OCI-LY3 (cell line): ENCODE measurements around the gene SH2D3A.
A peak's percentile ranks its signal among the peaks of the same experiment; 100 is the strongest.

Source experiments
- H2AFZ ChIP-seq: fragments of 200-600, 300-600 bp; shearing (Covaris generic); 2 replicates; pipeline ENCODE4 v1.6.0; 2014; ENCODE audit warnings: antibody characterized with exemption, low read depth, low read length
- H3K27ac ChIP-seq: fragments of 200-600, 300-600 bp; sonication (generic); 2 replicates; pipeline ENCODE4 v1.5.1; 2014; ENCODE audit warnings: mild to moderate bottlenecking, low read length, moderate library complexity, mixed read lengths
- H3K27me3 ChIP-seq: fragments of 200-600, 300-600 bp; sonication (generic); 2 replicates; pipeline ENCODE4 v1.6.1; 2014; ENCODE audit warnings: low read depth, low read length, mixed read lengths
- H3K36me3 ChIP-seq: fragments of 200-600, 300-600 bp; sonication (generic); replicated peaks from 2 replicates; pipeline ENCODE3; 2014; ENCODE audit warnings: low read depth, low read length, mixed read lengths
- H3K4me1 ChIP-seq: fragments of 300-600, 200-600 bp; sonication (generic); 2 replicates; pipeline ENCODE4 v1.6.1; 2014; ENCODE audit warnings: low read length, mixed read lengths
- H3K4me2 ChIP-seq: fragments of 200-600, 300-600 bp; sonication (generic); 2 replicates; pipeline ENCODE4 v1.6.1; 2014; ENCODE audit warnings: low read length, mixed read lengths
- H3K4me3 ChIP-seq: fragments of 300-600, 200-600 bp; sonication (generic); 2 replicates; pipeline ENCODE4 v1.5.1; 2014; ENCODE audit warnings: antibody characterized with exemption, mild to moderate bottlenecking, low read length, moderate library complexity
- H3K79me2 ChIP-seq: fragments of 300-600, 200-600 bp; shearing (Covaris generic); 2 replicates; pipeline ENCODE4 v1.6.1; 2014; ENCODE audit warnings: mild to moderate bottlenecking, low read length, mixed read lengths
- H3K9ac ChIP-seq: fragments of 300-600, 200-600 bp; shearing (Covaris generic); 2 replicates; pipeline ENCODE4 v1.6.0; 2014; ENCODE audit warnings: mild to moderate bottlenecking, low read length, moderate library complexity
- H3K9me3 ChIP-seq: fragments of 200-600, 300-600 bp; shearing (Covaris generic); 2 replicates; pipeline ENCODE4 v1.6.1; 2014; ENCODE audit warnings: low read length, mixed read lengths; ENCODE audit not compliant: insufficient read depth
- H4K20me1 ChIP-seq: fragments of 200-600, 300-600 bp; sonication (generic); 2 replicates; pipeline ENCODE4 v1.6.1; 2016; ENCODE audit warnings: low read length, mixed read lengths; ENCODE audit not compliant: insufficient read depth
- CTCF ChIP-seq: fragments of 200-600, 300-600 bp; sonication (generic); IDR thresholded peaks from 2 replicates; pipeline ENCODE4 v1.5.1; 2014; ENCODE audit warnings: antibody characterized with exemption, low read length, low read depth
- EZH2phosphoT487 ChIP-seq: fragments of 200-600 bp; shearing (Covaris generic); IDR thresholded peaks from 2 replicates; pipeline ENCODE4 v1.6.1; 2018; ENCODE audit warnings: antibody characterized with exemption, mixed run types, low read depth

The SH2D3A gene

GRCh38 chr19:6718741-6719539 lies 48.3 kb downstream of the SH2D3A start:
- Histone ChIP-seq H3K4me1 (peaks cover 31% of the 10 kb centered on the region), H3K4me2 (no peak overlapping the region), H3K9ac (no peak overlapping the region), H3K27me3 (0 out of 2 replicates have a peak, but pooled peaks cover 4% of the 10 kb centered on the region), H2AFZ (no peak overlapping the region), H4K20me1 (no peaks in the 10 kb centered on the region), H3K36me3 (no peaks in the 10 kb centered on the region), H3K4me3 (no peak overlapping the region), H3K9me3 (no peaks in the 10 kb centered on the region), H3K27ac (no peak overlapping the region), H3K79me2 (no peaks in the 10 kb centered on the region)
- TF ChIP-seq EZH2phosphoT487 (no peak), CTCF (no peak)

GRCh38 chr19:6718111-6718740 lies 49.0 kb downstream of the SH2D3A start:
- Histone ChIP-seq H3K27ac (no peak overlapping the region), H3K9ac (no peak overlapping the region), H4K20me1 (no peaks in the 10 kb centered on the region), H3K4me3 (no peak overlapping the region), H3K9me3 (no peaks in the 10 kb centered on the region), H3K4me2 (no peak overlapping the region), H3K79me2 (no peaks in the 10 kb centered on the region), H3K27me3 (0 out of 2 replicates have a peak, but pooled peaks cover 4% of the 10 kb centered on the region), H3K36me3 (no peaks in the 10 kb centered on the region), H3K4me1 (peaks cover 31% of the 10 kb centered on the region), H2AFZ (no peak overlapping the region)
- TF ChIP-seq CTCF (no peak), EZH2phosphoT487 (no peak)

- Histone ChIP-seq H3K79me2 (no peaks in the 10 kb centered on the region), H3K4me2 (no peak overlapping the region), H3K9me3 (no peaks in the 10 kb centered on the region), H3K9ac (no peak overlapping the region), H3K27ac (no peak overlapping the region), H3K36me3 (no peaks in the 10 kb centered on the region), H3K27me3 (0 out of 2 replicates have a peak, but pooled peaks cover 4% of the 10 kb centered on the region), H3K4me3 (no peak overlapping the region), H2AFZ (no peak overlapping the region), H4K20me1 (no peaks in the 10 kb centered on the region), H3K4me1 (peaks cover 30% of the 10 kb centered on the region)
- TF ChIP-seq EZH2phosphoT487 = no peak
- TF ChIP-seq CTCF = no peak
Measured at GRCh38 chr19:6717441-6717971, 49.7 kb downstream of the SH2D3A start.

DNA sequence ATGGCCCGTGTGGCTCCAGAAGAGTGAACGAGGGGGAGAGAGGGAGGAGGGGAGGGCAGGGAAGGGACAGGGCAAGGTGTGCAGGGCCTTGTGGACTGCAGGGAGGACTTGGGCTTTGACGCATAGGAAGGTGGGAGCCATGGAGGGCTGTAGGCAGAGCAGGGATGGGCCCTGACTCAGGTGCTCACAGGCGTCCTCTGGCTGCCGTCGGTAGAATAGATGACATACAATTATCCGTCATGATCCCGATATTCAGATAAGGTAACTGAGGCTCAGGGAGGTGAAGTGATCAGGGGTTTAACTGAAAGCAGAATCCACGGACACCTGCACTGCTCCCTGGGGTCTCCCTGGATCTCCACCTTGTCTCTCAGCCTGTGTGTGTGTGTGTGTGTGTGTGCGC lies 50.2 kb downstream of the SH2D3A start:
- Histone ChIP-seq H3K36me3 (no peaks in the 10 kb centered on the region), H3K4me3 (no peak overlapping the region), H3K9ac (no peak overlapping the region), H4K20me1 (no peaks in the 10 kb centered on the region), H3K79me2 (no peaks in the 10 kb centered on the region), H3K27me3 (peaks cover 5% of the 10 kb centered on the region; the same call in 1 of the 2 replicates), H3K27ac (no peak overlapping the region), H2AFZ (no peak overlapping the region), H3K4me2 (no peak overlapping the region), H3K4me1 (peaks cover 25% of the 10 kb centered on the region), H3K9me3 (no peaks in the 10 kb centered on the region)
- TF ChIP-seq EZH2phosphoT487 (no peak), CTCF (peak; percentile 37)
